Osteoblast (primary cell): Measurements from ENCODE around the gene A1BG. TPM values are rescaled to one million over a fixed set of nuclear protein-coding genes. Genes with fewer than 3 reads are reported as not detected.
"Not testable (repeated sequence)": the region's sequence is repeated elsewhere in the genome, so short reads cannot be mapped to it uniquely, and the experiment has no call there.

Experiments
- DNase-seq: peaks from one replicate; pipeline ENCODE4 v3.0.0; 2011; ENCODE audit warnings: low spot score, mixed read lengths; ENCODE audit not compliant: insufficient read length; ENCODE audit errors: missing footprints
- H2AFZ ChIP-seq: 2 replicates; pipeline ENCODE4 v1.6.0; 2011; ENCODE audit warnings: mild to moderate bottlenecking, low read length
- H3K27ac ChIP-seq: 2 replicates; pipeline ENCODE4 v1.5.1; 2011; ENCODE audit warnings: mild to moderate bottlenecking, low read depth, low read length, moderate library complexity
- H3K27me3 ChIP-seq: 2 replicates; pipeline ENCODE4 v1.6.0; 2012; ENCODE audit warnings: mild to moderate bottlenecking, control low read depth, inconsistent platforms, low read length, moderate library complexity; ENCODE audit not compliant: insufficient read depth
- H3K36me3 ChIP-seq: 2 replicates; pipeline ENCODE4 v1.5.1; 2011; ENCODE audit warnings: mild to moderate bottlenecking, low read length, control low read depth, moderate library complexity; ENCODE audit not compliant: insufficient read depth
- H3K4me1 ChIP-seq: 2 replicates; pipeline ENCODE4 v1.5.1; 2011; ENCODE audit warnings: mild to moderate bottlenecking, low read length, control low read depth, moderate library complexity; ENCODE audit not compliant: insufficient read depth
- H3K4me2 ChIP-seq: 2 replicates; pipeline ENCODE4 v1.6.0; 2011; ENCODE audit warnings: mild to moderate bottlenecking, low read length; ENCODE audit not compliant: insufficient read depth
- H3K4me3 ChIP-seq: fragments of 200-600 bp; sonication (generic); 3 replicates; pipeline ENCODE4 v1.5.1; 2012; ENCODE audit warnings: mild to moderate bottlenecking, low read length, inconsistent platforms; ENCODE audit not compliant: insufficient read depth
- H3K79me2 ChIP-seq: 2 replicates; pipeline ENCODE4 v1.6.0; 2012; ENCODE audit warnings: mild to moderate bottlenecking, low read length, control low read depth, inconsistent platforms; ENCODE audit not compliant: insufficient read depth
- H3K9me3 ChIP-seq: 2 replicates; pipeline ENCODE4 v1.5.1; 2011; ENCODE audit warnings: low read depth, low read length, control low read depth
- H4K20me1 ChIP-seq: 2 replicates; pipeline ENCODE4 v1.6.0; 2012; ENCODE audit warnings: mild to moderate bottlenecking, low read length, control low read depth; ENCODE audit not compliant: insufficient read depth
- CTCF ChIP-seq: IDR thresholded peaks from 2 replicates; pipeline ENCODE4 v1.5.1; 2011; ENCODE audit warnings: mild to moderate bottlenecking, low read depth, low read length, moderate library complexity; ENCODE audit errors: extremely low read depth
- total RNA-seq: library from RNA; depleted of rRNA; stranded (reverse); fragments of >200 nt; gene quantifications from 2 replicates; pipeline ENCODE4 v1.2.3, GENCODE V29; 2012

A1BG gene
- total RNA-seq, 1 donor = 1.1 TPM

GRCh38 chr19:58350001-58350861, 3.1 kb downstream of the A1BG start:
- TF ChIP-seq CTCF = no peak
- no peaks in the 10 kb centered on the region for H4K20me1 ChIP-seq
- H3K36me3 ChIP-seq = no peaks in the 10 kb centered on the region
- no peaks in the 10 kb centered on the region for H3K4me1 ChIP-seq
- H3K4me3 ChIP-seq = peak overlapping the region; percentile 35
- H3K27ac ChIP-seq = no peak overlapping the region
- peak; percentile 80 for DNase-seq
- peak overlapping the region; percentile 45 for H3K4me2 ChIP-seq
- H2AFZ ChIP-seq = peak overlapping the region; percentile 22
- H3K9me3 ChIP-seq = no peaks in the 10 kb centered on the region
- H3K27me3 ChIP-seq = peaks cover 27% of the 10 kb centered on the region
- no peaks in the 10 kb centered on the region for H3K79me2 ChIP-seq

- TF ChIP-seq CTCF = no peak
- no peaks in the 10 kb centered on the region for H3K9me3 ChIP-seq
- no peaks in the 10 kb centered on the region for H4K20me1 ChIP-seq
- H3K79me2 ChIP-seq = no peaks in the 10 kb centered on the region
- H3K4me1 ChIP-seq = no peaks in the 10 kb centered on the region
- no peak overlapping the region for H2AFZ ChIP-seq
- peak overlapping the region; percentile 45 for H3K4me2 ChIP-seq
- peaks cover 27% of the 10 kb centered on the region for H3K27me3 ChIP-seq
- no peak for DNase-seq
- H3K36me3 ChIP-seq = no peaks in the 10 kb centered on the region
- H3K4me3 ChIP-seq = no peak overlapping the region
- no peak overlapping the region for H3K27ac ChIP-seq
Observed at GRCh38 chr19:58349590-58349989, 3.7 kb downstream of the A1BG start.

GRCh38 chr19:58348080-58348479, 5.2 kb downstream of the A1BG start:
- H3K27ac ChIP-seq, H4K20me1 ChIP-seq, H3K79me2 ChIP-seq, H3K9me3 ChIP-seq, H3K36me3 ChIP-seq, H2AFZ ChIP-seq, H3K4me1 ChIP-seq: not testable (repeated sequence)
- peak; percentile 53 for DNase-seq
- Histone ChIP-seq H3K4me2 (peak overlapping the region; percentile 74), H3K4me3 (peak overlapping the region; percentile 73), H3K27me3 (peaks cover 27% of the 10 kb centered on the region)

GRCh38 chr19:58346961-58347929, 6.0 kb downstream of the A1BG start:
- Histone ChIP-seq H3K27me3 (peaks cover 27% of the 10 kb centered on the region), H3K4me3 (peak overlapping the region; percentile 73), H3K4me1 (no peaks in the 10 kb centered on the region), H3K36me3 (no peaks in the 10 kb centered on the region), H3K4me2 (peak overlapping the region; percentile 74), H2AFZ (peak overlapping the region; percentile 35), H3K9me3 (no peaks in the 10 kb centered on the region), H4K20me1 (no peaks in the 10 kb centered on the region), H3K79me2 (no peaks in the 10 kb centered on the region), H3K27ac (no peak overlapping the region)
- no peak for TF ChIP-seq CTCF
- peak; percentile 95 for DNase-seq
